HG02571 (cell line): ENCODE data around the gene C5orf34.
"Not testable (repeated sequence)": the region's sequence is repeated elsewhere in the genome, so short reads cannot be mapped to it uniquely, and the experiment has no call there.

Source experiments
- ATAC-seq: cut with Tn5 transposase; IDR thresholded peaks from one replicate; pipeline ENCODE4 v1.9.1; 2021; ENCODE audit warnings: mild to moderate bottlenecking, moderate library complexity; ENCODE audit not compliant: unreplicated experiment

C5orf34 gene

GRCh38 chr5:43514471-43514815 lies 505 bp downstream of the C5orf34 start:
- ATAC-seq, result peak; percentile 23

GRCh38 chr5:43514025-43514424 lies 923 bp downstream of the C5orf34 start:
- no peak for ATAC-seq

- ATAC-seq, result not testable (repeated sequence)
Measured at GRCh38 chr5:43511062-43511461, 3.9 kb downstream of the C5orf34 start.

- ATAC-seq, result no peak
Measured at GRCh38 chr5:43498581-43498980, 16.4 kb downstream of the C5orf34 start.

- no peak for ATAC-seq
Measured at GRCh38 chr5:43497311-43498104, 17.4 kb downstream of the C5orf34 start.

- ATAC-seq, result no peak
Measured at GRCh38 chr5:43491326-43491725, 23.6 kb downstream of the C5orf34 start.

- no peak for ATAC-seq
Measured at GRCh38 chr5:43486353-43486752, 28.6 kb downstream of the C5orf34 start.

GRCh38 chr5:43485406-43485805 lies 29.5 kb downstream of the C5orf34 start:
- ATAC-seq, result no peak

GRCh38 chr5:43484106-43484849 lies 30.7 kb downstream of the C5orf34 start:
- peak; percentile 65 for ATAC-seq

- peak; percentile 90 for ATAC-seq
Measured at GRCh38 chr5:43483298-43484105, 31.4 kb downstream of the C5orf34 start, which contains the start of gene TMEM267. TSS of gene TMEM267 (minus strand) at chr5:43483865. CDS start at chr5:43453969, 29,896 bp downstream.

- no peak for ATAC-seq
Measured at GRCh38 chr5:43482490-43483297, 32.3 kb downstream of the C5orf34 start.

GRCh38 chr5:43469671-43470391 lies 45.1 kb downstream of the C5orf34 start:
- ATAC-seq, result no peak

- no peak for ATAC-seq
Measured at GRCh38 chr5:43467100-43467499, 47.8 kb downstream of the C5orf34 start.

GRCh38 chr5:43465455-43465854 lies 49.5 kb downstream of the C5orf34 start:
- ATAC-seq, result not testable (repeated sequence)

- ATAC-seq, result no peak
Measured at GRCh38 chr5:43461066-43461465, 53.9 kb downstream of the C5orf34 start.

- no peak for ATAC-seq
Measured at GRCh38 chr5:43456556-43456955, 58.4 kb downstream of the C5orf34 start.

- ATAC-seq, result not testable (repeated sequence)
Measured at GRCh38 chr5:43441575-43441974, 73.4 kb downstream of the C5orf34 start.

GRCh38 chr5:43437062-43437660 lies 77.8 kb downstream of the C5orf34 start:
- no peak for ATAC-seq
